Bronchial epithelial cell (primary cell): ENCODE data around the gene RPUSD3. TPM values are rescaled to one million over a fixed set of nuclear protein-coding genes. Genes with fewer than 3 reads are reported as not detected.

ENCODE experiments used
- DNase-seq: peaks from one replicate; pipeline ENCODE4 v3.0.0-alpha.2; 2010; ENCODE audit warnings: low read depth
- FAIRE-seq: peaks from 2 replicates; lab custom pipeline; 2011; peaks lifted over from hg19 to GRCh38; lab: Jason Lieb, UNC
- H3K27me3 ChIP-seq: 2 replicates; pipeline ENCODE4 v1.5.1; 2011; ENCODE audit warnings: low read length; ENCODE audit not compliant: control insufficient read depth, insufficient read depth
- H3K36me3 ChIP-seq: 2 replicates; pipeline ENCODE4 v1.5.1; 2011; ENCODE audit warnings: low read length; ENCODE audit not compliant: control insufficient read depth, insufficient read depth
- H3K4me3 ChIP-seq: 2 replicates; pipeline ENCODE4 v1.5.1; 2011; ENCODE audit warnings: mild to moderate bottlenecking, low read depth, low read length, control low read depth
- CTCF ChIP-seq: IDR thresholded peaks from 2 replicates; pipeline ENCODE4 v1.5.1; 2011; ENCODE audit warnings: mild to moderate bottlenecking, moderate library complexity, low read length, control low read depth, inconsistent platforms; ENCODE audit not compliant: insufficient read depth, severe bottlenecking
- total RNA-seq: library from RNA; depleted of rRNA; stranded (reverse); fragments of >200 nt; gene quantifications from 2 replicates; pipeline ENCODE4 v1.2.1, GENCODE V29; 2014

The RPUSD3 gene
- total RNA-seq, 1 donor from 2014 or later: 34.5 TPM

- TF ChIP-seq CTCF: no peak
- DNase-seq: no peak
- peaks cover 20% of the 10 kb centered on the region for H3K36me3 ChIP-seq
- no peak for FAIRE-seq
- H3K4me3 ChIP-seq: no peak overlapping the region
- H3K27me3 ChIP-seq: no peaks in the 10 kb centered on the region
These were observed 35.8 kb downstream of the RPUSD3 start for GRCh38 chr3:9807981-9808344.

GRCh38 chr3:9806688-9807589, 36.9 kb downstream of the RPUSD3 start:
- FAIRE-seq: no peak
- peaks cover 19% of the 10 kb centered on the region for H3K36me3 ChIP-seq
- H3K4me3 ChIP-seq: no peak overlapping the region
- no peaks in the 10 kb centered on the region for H3K27me3 ChIP-seq
- no peak for TF ChIP-seq CTCF
- DNase-seq: no peak

- no peak for TF ChIP-seq CTCF
- H3K36me3 ChIP-seq: peaks cover 24% of the 10 kb centered on the region
- FAIRE-seq: no peak
- no peaks in the 10 kb centered on the region for H3K27me3 ChIP-seq
- no peak for DNase-seq
- H3K4me3 ChIP-seq: no peak overlapping the region
These were observed 37.7 kb downstream of the RPUSD3 start for GRCh38 chr3:9806137-9806536.

- Histone ChIP-seq H3K4me3 (no peak overlapping the region), H3K36me3 (peaks cover 28% of the 10 kb centered on the region), H3K27me3 (no peaks in the 10 kb centered on the region)
- FAIRE-seq (no peak), DNase-seq (no peak)
- TF ChIP-seq CTCF: no peak
These were observed 38.8 kb downstream of the RPUSD3 start for GRCh38 chr3:9804996-9805395.

GRCh38 chr3:9803494-9803893, 40.3 kb downstream of the RPUSD3 start:
- no peak for DNase-seq
- peaks cover 34% of the 10 kb centered on the region for H3K36me3 ChIP-seq
- no peak overlapping the region for H3K4me3 ChIP-seq
- no peaks in the 10 kb centered on the region for H3K27me3 ChIP-seq
- no peak for FAIRE-seq
- no peak for TF ChIP-seq CTCF
